SJCRH30 (cell line): ENCODE measurements around the gene CCL22. TPM values are rescaled to one million over a fixed set of nuclear protein-coding genes. Genes with fewer than 3 reads are reported as not detected.
A peak's percentile ranks its signal among the peaks of the same experiment; 100 is the strongest.
"Not testable (repeated sequence)": the region's sequence is repeated elsewhere in the genome, so short reads cannot be mapped to it uniquely, and the experiment has no call there.

Source experiments
- DNase-seq, 2 experiments: peaks; one replicate each; pipeline ENCODE4 v3.0.0-alpha.2; 2015 to 2020
- H3K27ac ChIP-seq: fragments of 250-450 bp; sonication (Bioruptor Pico); 2 replicates; pipeline ENCODE4 v1.5.1; 2020; ENCODE audit warnings: mild to moderate bottlenecking, moderate library complexity
- H3K27me3 ChIP-seq: fragments of 250-450 bp; sonication (Bioruptor Pico); 2 replicates; pipeline ENCODE4 v1.5.1; 2020; ENCODE audit warnings: mild to moderate bottlenecking, moderate library complexity
- H3K36me3 ChIP-seq: fragments of 250-450 bp; sonication (Bioruptor Pico); 2 replicates; pipeline ENCODE4 v1.5.1; 2020; ENCODE audit warnings: mild to moderate bottlenecking, moderate library complexity
- H3K4me1 ChIP-seq: fragments of 250-450 bp; sonication (Bioruptor Pico); 2 replicates; pipeline ENCODE4 v1.5.1; 2020; ENCODE audit warnings: mild to moderate bottlenecking, moderate library complexity
- H3K4me3 ChIP-seq: fragments of 250-450 bp; sonication (Bioruptor Pico); 2 replicates; pipeline ENCODE4 v1.5.1; 2020; ENCODE audit warnings: mild to moderate bottlenecking, moderate library complexity
- H3K9me3 ChIP-seq: fragments of 250-450 bp; sonication (Bioruptor Pico); replicated peaks from 2 replicates; pipeline ENCODE4 v1.5.1; 2020; ENCODE audit warnings: mild to moderate bottlenecking, moderate library complexity
- total RNA-seq: library from RNA; depleted of rRNA; stranded (reverse); fragments of >200 nt; shearing (Covaris generic); gene quantifications from 2 replicates; pipeline ENCODE4 v1.2.3, GENCODE V29; 2014

Gene CCL22
- total RNA-seq, 1 experiment from 2014 or later, result not detected

DNA sequence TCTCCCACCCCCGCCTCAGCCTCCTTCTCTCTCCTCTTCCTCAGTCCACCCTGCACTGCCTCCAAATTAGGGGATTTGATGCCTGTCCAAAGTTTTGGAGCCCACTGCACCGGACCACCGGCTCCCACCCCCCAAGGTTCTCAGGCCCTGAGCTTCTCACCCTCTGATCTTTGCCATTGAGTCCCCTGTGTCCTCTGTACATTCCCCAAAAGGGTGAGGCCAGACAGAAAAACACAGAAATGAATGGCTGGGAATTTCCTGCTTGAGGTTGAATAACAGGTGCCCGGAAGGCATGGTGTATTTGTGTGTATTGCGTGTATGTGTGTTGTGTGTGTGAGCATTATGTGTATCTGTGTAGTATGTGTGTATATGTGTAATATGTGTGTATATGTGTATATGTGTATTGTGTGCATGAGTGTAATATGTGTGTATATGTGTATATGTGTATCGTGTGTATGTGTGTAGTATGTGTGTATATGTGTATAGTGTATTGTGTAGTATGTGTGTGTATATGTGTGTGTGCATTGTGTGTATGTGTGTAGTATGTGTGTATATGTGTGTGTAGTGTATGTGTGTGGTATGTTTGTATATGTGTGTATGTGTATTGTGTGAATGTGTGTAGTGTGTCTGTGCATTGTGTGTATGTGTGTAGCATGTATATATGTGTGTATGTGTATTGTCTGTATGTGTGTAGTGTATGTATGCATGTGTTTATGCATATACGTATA lies 29.9 kb downstream of the CCL22 start:
- H3K4me3 ChIP-seq, result no peak overlapping the region
- H3K9me3 ChIP-seq, result no peaks in the 10 kb centered on the region
- peak in 1 of 2 experiments; percentile 33 for DNase-seq
- H3K4me1 ChIP-seq, result peaks cover 3% of the 10 kb centered on the region; the same call in 1 of the 2 replicates
- H3K27ac ChIP-seq, result no peak overlapping the region
- peaks cover 5% of the 10 kb centered on the region; the same call in 1 of the 2 replicates for H3K27me3 ChIP-seq
- H3K36me3 ChIP-seq, result no peaks in the 10 kb centered on the region

- Histone ChIP-seq H3K4me3 (no peak overlapping the region), H3K36me3 (no peaks in the 10 kb centered on the region), H3K27ac (no peak overlapping the region), H3K27me3 (peaks cover 5% of the 10 kb centered on the region; the same call in 1 of the 2 replicates), H3K4me1 (peaks cover 3% of the 10 kb centered on the region; the same call in 1 of the 2 replicates), H3K9me3 (no peaks in the 10 kb centered on the region)
- DNase-seq, result no peak
These were observed 30.5 kb downstream of the CCL22 start for GRCh38 chr16:57389087-57389468.

DNA sequence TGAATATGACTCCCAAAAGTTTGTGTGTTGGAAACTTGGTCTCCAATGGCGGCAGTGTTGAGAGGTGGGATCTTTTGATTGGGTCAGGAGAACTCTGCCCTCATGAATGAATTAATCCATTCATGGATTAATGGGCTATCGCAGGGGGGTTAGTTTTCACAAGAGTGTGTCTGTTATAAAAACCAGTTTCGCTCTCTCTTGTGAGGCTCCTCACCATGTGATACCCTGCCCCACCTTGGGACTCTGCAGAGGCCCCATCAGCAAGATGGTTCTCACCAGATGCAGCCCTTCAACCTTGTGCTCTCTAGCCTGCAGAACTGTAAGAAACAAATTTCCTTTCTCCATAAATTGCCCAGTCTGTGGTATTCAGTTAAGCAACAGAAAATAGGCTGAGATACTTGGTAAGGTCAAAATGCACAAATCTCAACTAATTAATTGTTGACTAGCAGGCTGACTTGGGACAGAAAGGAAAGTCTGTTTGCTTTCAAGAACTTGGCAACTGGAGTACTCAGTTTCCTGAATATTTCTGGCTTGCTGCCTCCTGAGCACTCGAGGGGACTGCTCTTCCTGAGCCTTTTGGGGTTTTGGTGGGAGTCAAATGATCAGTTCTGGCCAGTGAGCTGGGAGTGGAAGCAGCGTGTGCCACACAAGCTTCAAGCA lies 32.2 kb downstream of the CCL22 start:
- no peak overlapping the region for H3K27ac ChIP-seq
- H3K27me3 ChIP-seq, result peaks cover 1% of the 10 kb centered on the region; the same call in 1 of the 2 replicates
- peaks cover 3% of the 10 kb centered on the region; the same call in 1 of the 2 replicates for H3K4me1 ChIP-seq
- no peak for DNase-seq
- H3K9me3 ChIP-seq, result no peaks in the 10 kb centered on the region
- H3K36me3 ChIP-seq, result no peaks in the 10 kb centered on the region
- no peak overlapping the region for H3K4me3 ChIP-seq

DNA sequence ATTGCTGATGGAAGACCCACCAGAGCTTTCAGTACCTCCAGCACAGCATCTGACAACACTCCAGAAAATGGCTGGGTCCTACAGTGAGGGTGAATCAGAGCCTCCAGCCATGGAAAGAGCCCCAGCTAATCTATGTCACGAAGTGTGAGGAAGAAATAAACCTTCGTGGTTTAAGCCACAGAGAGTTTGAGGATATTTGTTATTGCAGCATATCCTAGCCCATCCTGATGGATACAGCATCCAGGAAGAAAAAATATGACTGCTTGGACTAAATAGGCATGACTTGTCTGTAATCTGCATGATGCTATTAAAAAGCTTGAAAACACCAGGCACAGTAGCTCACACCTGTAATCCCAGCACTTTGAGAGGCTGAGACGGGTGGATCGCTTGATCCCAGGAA lies 32.7 kb downstream of the CCL22 start:
- DNase-seq, result no peak
- no peaks in the 10 kb centered on the region for H3K27me3 ChIP-seq
- H3K27ac ChIP-seq, result no peak overlapping the region
- H3K4me1 ChIP-seq, result peaks cover 3% of the 10 kb centered on the region; the same call in 1 of the 2 replicates
- no peak overlapping the region for H3K4me3 ChIP-seq
- H3K36me3 ChIP-seq, result no peaks in the 10 kb centered on the region
- H3K9me3 ChIP-seq, result no peaks in the 10 kb centered on the region

- no peak overlapping the region for H3K4me3 ChIP-seq
- no peak for DNase-seq
- peaks cover 3% of the 10 kb centered on the region; the same call in 1 of the 2 replicates for H3K4me1 ChIP-seq
- H3K27me3 ChIP-seq, result no peaks in the 10 kb centered on the region
- no peak overlapping the region for H3K27ac ChIP-seq
- no peaks in the 10 kb centered on the region for H3K9me3 ChIP-seq
- H3K36me3 ChIP-seq, result no peaks in the 10 kb centered on the region
These were observed 33.1 kb downstream of the CCL22 start for GRCh38 chr16:57391708-57392107.

- no peaks in the 10 kb centered on the region for H3K27me3 ChIP-seq
- peaks cover 3% of the 10 kb centered on the region; the same call in 1 of the 2 replicates for H3K4me1 ChIP-seq
- no peak overlapping the region for H3K27ac ChIP-seq
- DNase-seq, result no peak
- H3K9me3 ChIP-seq, result no peaks in the 10 kb centered on the region
- no peaks in the 10 kb centered on the region for H3K36me3 ChIP-seq
- no peak overlapping the region for H3K4me3 ChIP-seq
These were observed 34.1 kb downstream of the CCL22 start for GRCh38 chr16:57392694-57393093.

- Histone ChIP-seq H3K9me3 (no peaks in the 10 kb centered on the region), H3K36me3 (no peaks in the 10 kb centered on the region), H3K4me3 (no peak overlapping the region), H3K4me1 (no peaks in the 10 kb centered on the region), H3K27me3 (no peaks in the 10 kb centered on the region), H3K27ac (no peak overlapping the region)
- no peak for DNase-seq
These were observed 35.9 kb downstream of the CCL22 start for GRCh38 chr16:57394444-57394843.

GRCh38 chr16:57395026-57395425 lies 36.4 kb downstream of the CCL22 start:
- H3K36me3 ChIP-seq, result no peaks in the 10 kb centered on the region
- H3K4me1 ChIP-seq, result no peaks in the 10 kb centered on the region
- H3K4me3 ChIP-seq, result no peak overlapping the region
- H3K27ac ChIP-seq, result no peak overlapping the region
- H3K9me3 ChIP-seq, result no peaks in the 10 kb centered on the region
- H3K27me3 ChIP-seq, result no peaks in the 10 kb centered on the region; the same call in 1 of the 2 replicates
- no peak for DNase-seq

GRCh38 chr16:57396786-57397185 lies 38.2 kb downstream of the CCL22 start:
- Histone ChIP-seq H3K36me3 (no peaks in the 10 kb centered on the region), H3K4me1 (no peaks in the 10 kb centered on the region), H3K27ac (no peak overlapping the region), H3K4me3 (no peak overlapping the region), H3K9me3 (no peaks in the 10 kb centered on the region), H3K27me3 (no peaks in the 10 kb centered on the region; the same call in 1 of the 2 replicates)
- no peak for DNase-seq

DNA sequence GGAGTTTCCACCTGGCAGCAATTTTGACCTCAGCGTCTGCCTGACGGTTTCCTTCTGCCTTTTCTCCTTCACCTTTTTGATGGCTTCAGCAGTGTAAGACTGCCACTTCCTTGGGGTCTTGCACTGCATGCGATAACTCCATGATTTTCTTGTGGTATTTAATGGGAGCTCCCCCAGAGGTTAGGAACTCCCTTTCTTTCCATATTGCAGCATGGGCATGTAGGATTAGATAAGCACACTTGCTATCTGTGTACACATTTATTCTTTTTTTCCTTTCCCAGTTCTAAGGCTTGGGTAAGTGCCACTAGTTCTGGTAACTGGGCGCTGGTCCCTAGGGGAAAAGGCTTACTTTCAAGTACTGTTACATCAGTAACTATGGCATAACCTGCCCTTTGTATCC lies 38.9 kb downstream of the CCL22 start:
- not testable (repeated sequence) for H3K27me3 ChIP-seq, H3K9me3 ChIP-seq, H3K4me3 ChIP-seq, DNase-seq, H3K27ac ChIP-seq, H3K4me1 ChIP-seq, H3K36me3 ChIP-seq

- Histone ChIP-seq H3K27ac (no peak overlapping the region), H3K9me3 (no peaks in the 10 kb centered on the region), H3K4me1 (no peaks in the 10 kb centered on the region), H3K36me3 (no peaks in the 10 kb centered on the region), H3K4me3 (no peak overlapping the region), H3K27me3 (peaks cover 5% of the 10 kb centered on the region; the same call in 1 of the 2 replicates)
- no peak for DNase-seq
These were observed 43.5 kb downstream of the CCL22 start for GRCh38 chr16:57401943-57402640.

DNA sequence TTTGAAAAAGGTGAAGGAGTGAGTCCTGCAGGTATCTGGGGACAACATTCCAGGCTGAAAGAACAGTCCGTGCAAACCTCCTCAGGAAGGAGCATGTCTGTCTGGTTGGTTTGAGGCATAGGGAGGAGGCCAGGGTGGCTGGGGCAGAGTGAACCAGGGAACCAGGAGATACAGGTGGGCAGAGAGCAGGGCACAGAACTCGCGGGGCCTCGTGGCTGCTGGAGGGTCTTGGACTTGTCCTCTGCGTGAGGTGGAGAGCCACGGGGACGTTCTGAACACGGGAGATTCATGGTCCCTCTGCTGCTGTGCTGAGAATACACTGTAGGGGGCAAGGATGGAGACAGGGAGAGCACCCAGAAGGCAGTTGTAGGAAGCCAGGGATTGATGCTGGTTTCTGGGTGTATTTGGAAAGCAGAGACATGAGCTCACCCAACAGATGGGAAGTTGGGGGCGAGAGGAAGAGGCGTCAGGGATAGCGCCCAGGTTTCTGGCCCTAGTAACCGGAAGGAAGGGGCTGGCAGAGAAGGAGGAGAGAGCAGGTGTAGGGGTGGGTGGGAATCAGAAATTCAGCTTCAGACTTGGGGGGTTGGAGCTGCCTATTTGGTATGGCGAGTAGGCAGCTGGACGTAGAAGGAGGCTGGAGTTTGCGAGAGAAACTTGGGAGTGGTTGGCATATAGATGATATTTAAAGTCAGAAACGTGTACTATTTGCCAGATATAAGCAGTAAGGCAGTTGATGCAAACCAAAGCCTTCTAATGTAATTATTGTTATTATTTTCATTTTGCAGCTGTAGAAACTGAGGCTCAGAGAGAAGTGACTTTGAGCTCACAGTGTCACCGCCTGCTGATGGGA lies 45.6 kb downstream of the CCL22 start, which contains the start of gene CCL17:
TSS of gene CCL17 (plus strand) at position 803 of the 853 bp plus-strand sequence. CDS start 9,166 bp downstream, outside the sequence.
- DNase-seq, result no peak
- Histone ChIP-seq H3K9me3 (no peaks in the 10 kb centered on the region), H3K27ac (no peak within 1 kb of the TSS), H3K4me3 (no peak within 1 kb of the TSS), H3K4me1 (no peaks in the 10 kb centered on the region), H3K36me3 (no peaks in the 10 kb centered on the region), H3K27me3 (peaks cover 5% of the 10 kb centered on the region; the same call in 1 of the 2 replicates)

DNA sequence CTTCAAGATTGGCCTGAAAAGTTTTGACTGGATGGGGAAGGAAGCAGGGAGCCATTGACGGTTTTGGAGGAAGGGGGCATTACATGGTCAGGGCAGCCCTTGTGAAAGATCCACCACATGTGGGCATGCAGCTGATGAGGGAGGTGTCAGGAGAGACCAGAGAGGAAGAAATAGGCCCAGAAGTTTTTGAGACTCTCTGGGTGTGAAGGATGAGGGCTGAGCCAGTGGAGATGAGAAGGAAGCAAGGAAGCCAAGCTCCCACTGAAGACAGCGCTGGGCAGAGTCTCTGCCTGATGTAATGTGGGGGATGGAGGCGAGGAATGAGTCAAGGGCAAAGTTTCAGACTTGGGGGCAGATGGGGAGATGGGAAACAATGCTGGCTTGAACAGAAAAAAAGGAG lies 46.5 kb downstream of the CCL22 start:
- Histone ChIP-seq H3K36me3 (no peaks in the 10 kb centered on the region), H3K4me1 (peaks cover 5% of the 10 kb centered on the region), H3K27ac (no peak overlapping the region), H3K27me3 (peaks cover 5% of the 10 kb centered on the region; the same call in 1 of the 2 replicates), H3K4me3 (no peak overlapping the region), H3K9me3 (no peaks in the 10 kb centered on the region)
- no peak for DNase-seq

- Histone ChIP-seq H3K9me3 (no peaks in the 10 kb centered on the region), H3K27me3 (peaks cover 5% of the 10 kb centered on the region; the same call in 1 of the 2 replicates), H3K4me1 (peaks cover 21% of the 10 kb centered on the region), H3K4me3 (no peak overlapping the region), H3K27ac (no peak overlapping the region), H3K36me3 (no peaks in the 10 kb centered on the region)
- DNase-seq, result no peak
These were observed 48.3 kb downstream of the CCL22 start for GRCh38 chr16:57406881-57407280.
